C4-2B (cell line): ENCODE results near the gene TMEM200B.

Source experiments
- H3K27ac ChIP-seq: fragments of 450-650 bp; 2 replicates; pipeline ENCODE4 v1.5.1; 2017
- CTCF ChIP-seq: fragments of 450-650 bp; conservative IDR thresholded peaks from 2 replicates; pipeline ENCODE4 v1.5.1; 2017; ENCODE audit warnings: mild to moderate bottlenecking
- ZFX ChIP-seq: fragments of 450-650 bp; IDR thresholded peaks from 2 replicates; pipeline ENCODE4 v1.6.1; 2017

The TMEM200B gene

GRCh38 chr1:29129916-29130315 lies 6.2 kb upstream of the TMEM200B start:
- TF ChIP-seq ZFX: no peak
- no peak for TF ChIP-seq CTCF
- H3K27ac ChIP-seq: no peak overlapping the region

DNA sequence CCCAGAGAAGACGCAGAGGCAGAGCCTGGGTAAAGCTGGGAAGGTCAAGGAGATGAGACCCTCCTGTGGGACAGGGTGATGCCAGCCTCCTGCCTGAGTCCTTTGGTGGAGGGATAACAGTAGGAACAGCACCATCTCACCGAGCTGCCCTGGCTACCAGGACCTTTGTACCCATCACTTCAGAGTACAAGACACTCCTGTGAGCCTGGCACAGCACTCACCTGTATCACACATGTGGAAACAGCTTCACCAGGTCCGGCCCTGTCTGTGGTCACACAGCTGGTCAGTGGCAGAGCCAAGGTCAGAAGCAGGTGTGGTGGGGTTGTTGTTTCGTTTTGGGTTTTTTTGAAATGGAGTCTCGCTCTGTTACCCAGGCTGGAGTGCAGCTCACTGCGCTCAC lies 5.0 kb upstream of the TMEM200B start:
- no peak overlapping the region for H3K27ac ChIP-seq
- TF ChIP-seq CTCF (no peak), ZFX (no peak)

DNA sequence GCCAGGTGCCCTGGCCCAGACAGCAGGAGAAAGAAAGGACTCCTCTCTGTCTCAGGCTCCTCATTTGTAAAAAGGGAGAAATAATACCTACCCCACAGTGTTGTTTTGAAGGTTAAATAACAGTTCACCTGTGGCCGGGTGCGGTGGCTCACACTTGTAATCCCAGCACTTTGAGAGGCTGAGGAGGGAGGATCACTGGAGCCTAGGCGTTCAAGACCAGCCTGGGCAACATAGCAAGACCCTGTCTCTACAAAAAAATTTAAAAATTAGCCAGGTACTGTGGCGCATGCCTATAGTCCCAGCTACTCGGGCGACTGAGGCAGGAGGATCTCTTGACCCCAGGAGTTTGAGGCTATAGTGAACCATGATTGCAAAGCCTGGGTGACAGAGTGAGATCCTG lies 2.5 kb upstream of the TMEM200B start:
- TF ChIP-seq ZFX: no peak
- TF ChIP-seq CTCF: no peak
- H3K27ac ChIP-seq: no peak overlapping the region

DNA sequence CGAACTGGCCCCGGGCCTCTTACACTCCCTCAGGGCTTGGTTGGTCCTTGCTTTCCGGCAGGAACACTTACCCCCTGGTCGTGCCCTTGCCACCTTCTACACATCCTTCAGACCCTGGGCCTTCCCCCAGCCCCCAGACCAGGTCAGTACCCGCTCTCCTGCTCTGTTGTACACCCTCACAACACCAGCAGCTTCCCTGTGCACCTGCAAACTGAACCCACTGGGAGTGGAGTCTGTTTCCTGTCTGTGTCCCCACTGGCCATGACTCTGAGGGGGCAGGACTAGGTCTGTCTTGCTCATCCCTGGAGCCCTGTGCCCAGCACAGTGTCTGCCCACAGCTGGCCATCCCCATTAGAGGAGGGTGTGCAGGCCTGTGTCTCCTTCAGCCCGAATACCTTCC lies 2.1 kb upstream of the TMEM200B start:
- H3K27ac ChIP-seq: no peak overlapping the region
- TF ChIP-seq ZFX (no peak), CTCF (no peak)

DNA sequence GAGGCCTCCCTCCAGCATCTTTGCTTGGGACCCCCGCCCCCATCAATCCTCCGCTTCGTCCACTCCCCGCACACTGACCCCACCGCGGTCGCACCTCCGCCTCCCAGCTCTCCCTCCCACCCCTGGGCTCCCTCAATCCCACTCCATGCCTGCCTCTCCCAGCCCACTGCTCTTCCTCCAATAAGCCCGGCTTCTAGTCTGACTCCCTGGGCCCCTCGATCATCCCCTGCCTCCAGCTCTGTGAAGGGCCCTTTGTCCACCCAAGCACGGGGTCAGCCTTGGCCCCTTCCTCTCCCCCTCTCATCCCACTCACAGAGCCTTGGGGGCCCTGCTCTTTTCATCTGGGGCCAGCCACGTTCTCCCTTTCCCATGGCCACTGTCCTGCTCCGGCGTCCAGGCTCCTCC lies 1.5 kb upstream of the TMEM200B start:
- H3K27ac ChIP-seq: no peak overlapping the region
- TF ChIP-seq ZFX (no peak), CTCF (no peak)

- no peak for TF ChIP-seq ZFX
- no peak for TF ChIP-seq CTCF
- no peak overlapping the region for H3K27ac ChIP-seq
These were observed 898 bp upstream of the TMEM200B start for GRCh38 chr1:29124366-29125236.

DNA sequence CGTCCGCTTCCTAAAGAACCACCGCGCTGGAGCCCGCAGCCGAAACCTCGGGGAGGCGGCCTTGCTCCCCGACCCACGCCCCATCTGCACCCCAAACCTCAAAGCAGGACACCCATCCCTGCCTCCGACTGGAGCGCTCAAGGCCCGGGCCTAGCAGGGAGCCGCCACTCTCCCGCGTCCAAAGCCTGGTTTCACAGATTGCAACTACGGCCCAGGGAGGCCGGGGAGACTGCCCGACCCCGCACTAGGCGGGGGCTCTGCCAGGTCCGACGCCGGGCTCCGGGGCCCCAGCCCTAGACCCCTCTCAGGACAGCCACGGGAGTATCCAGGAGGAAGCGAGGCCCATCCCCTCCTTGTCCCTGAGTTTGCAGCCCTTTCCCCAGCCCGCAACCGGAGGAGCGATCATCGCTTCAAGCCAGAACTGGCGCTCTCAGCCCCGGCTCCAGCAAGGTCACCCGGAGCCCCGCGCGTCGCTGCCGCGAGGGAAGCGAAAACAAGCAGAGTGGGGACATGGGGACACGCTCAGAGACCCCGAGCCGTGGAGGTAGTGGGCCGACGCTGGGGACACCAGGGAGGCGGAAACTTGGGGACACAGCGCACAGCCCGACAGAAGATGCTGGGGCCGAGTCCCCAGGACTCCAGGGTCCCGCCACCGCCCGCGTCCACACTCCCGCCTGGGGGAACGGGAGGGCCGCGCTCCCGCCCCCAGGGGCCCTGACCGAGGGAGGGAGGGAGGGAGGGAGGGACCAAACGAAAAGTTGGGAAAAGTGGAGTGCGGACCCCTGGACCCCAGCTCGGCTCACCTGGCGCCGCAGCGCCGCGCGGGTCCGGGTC lies 433 bp downstream of the TMEM200B start:
- TF ChIP-seq CTCF (no peak), ZFX (no peak)

More for the DNA sequence above, 433 bp downstream of the TMEM200B start:
- H3K27ac ChIP-seq: no peak overlapping the region
